ENCODE measurements around the gene ATP13A1. TPM values are rescaled to one million over a fixed set of nuclear protein-coding genes. Genes with fewer than 3 reads are reported as not detected.
"Not testable (repeated sequence)": the region's sequence is repeated elsewhere in the genome, so short reads cannot be mapped to it uniquely, and the experiment has no call there.

ATP13A1 gene
- total RNA-seq, 5 donors from 2014 or later (not counting 1 experiment from before 2014, with no cell fraction given), result 80.4 to 170 (median 156) TPM

GRCh38 chr19:19600793-19601330, 62.6 kb downstream of the ATP13A1 start:
- DNase-seq (peak in 1 of 35 experiments; percentile 52), ATAC-seq (replicated peaks in 1 of 4) (no peak)
- no peaks in the 10 kb centered on the region for H3K36me3 ChIP-seq (ENCODE audit: control insufficient read depth in 2 of 2, extremely low read depth in 1 of 2, insufficient read depth in 1 of 2, low read length in 1 of 2)
- no peaks in the 10 kb centered on the region for H3K9me3 ChIP-seq
- ChIA-PET CTCF (interaction anchor here (0.7 to 1.0 kb wide), 2 partner anchors 13 to 14 kb away, joined by 3 to 8 read pairs; no protein-coding TSS in a partner anchor), POLR2A (interaction anchor here (0.6 to 0.7 kb wide), 2 partner anchors 9 to 211 kb away, joined by 4 to 5 read pairs; no protein-coding TSS in a partner anchor)
- peaks cover 49 to 82% of the 10 kb centered on the region in 2 experiments for H3K4me1 ChIP-seq (ENCODE audit: control insufficient read depth in 1 of 2, extremely low read depth in 1 of 2, insufficient read depth in 2 of 2, low read length in 2 of 2)
- H3K27ac ChIP-seq (ENCODE audit: low read length), result peak overlapping the region; percentile 69
- no peaks in the 10 kb centered on the region for H3K27me3 ChIP-seq (replicated peaks in 1 of 2; ENCODE audit: control insufficient read depth in 2 of 2, extremely low read depth in 1 of 2, insufficient read depth in 2 of 2, low read length in 1 of 2)
- peak overlapping the region in 1 of 3 donors; percentile 71 for H3K4me3 Mint-ChIP-seq
- H3K4me3 ChIP-seq (ENCODE audit: control insufficient read depth in 1 of 2, extremely low read depth in 1 of 2, low read length in 1 of 2), result no peak overlapping the region
- H3K4me1 Mint-ChIP-seq, result peaks cover 65 to 75% (median 66%) of the 10 kb centered on the region in 3 donors
- peaks cover 0 to 4% (median 0%) of the 10 kb centered on the region in 3 donors for H3K9me3 Mint-ChIP-seq
- no CpG with 5 or more reads among the region's 1 CpG for WGBS (ENCODE audit: insufficient coverage)
- H3K36me3 Mint-ChIP-seq, result peaks cover 13% of the 10 kb centered on the region
- H3K27ac Mint-ChIP-seq, result peak overlapping the region; percentile 93
- H3K27me3 Mint-ChIP-seq, result no peaks in the 10 kb centered on the region

- CTCF ChIA-PET, result interaction anchor here in 1 of 2 donors (0.6 kb wide), 2 partner anchors 45 to 132 kb away, joined by 3 to 4 read pairs; no protein-coding TSS in a partner anchor
- Mint-ChIP-seq H3K4me1 (peaks cover 71 to 80% (median 73%) of the 10 kb centered on the region in 3 donors), H3K27ac (peak overlapping the region; percentile 92 to 98), H3K36me3 (peaks cover 22% of the 10 kb centered on the region), H3K4me3 (peak overlapping the region; percentile 65 to 71 (median 70))
- Histone ChIP-seq H3K27ac (ENCODE audit: low read length) (peak overlapping the region; percentile 99), H3K4me1 (ENCODE audit: control insufficient read depth in 1 of 2, extremely low read depth in 1 of 2, insufficient read depth in 2 of 2, low read length in 2 of 2) (peaks cover 45 to 91% of the 10 kb centered on the region in 2 experiments), H3K4me3 (ENCODE audit: control insufficient read depth in 1 of 2, extremely low read depth in 1 of 2, low read length in 1 of 2) (peak overlapping the region in 1 of 2 donors; percentile 21)
- WGBS (ENCODE audit: insufficient coverage), result 20% methylated on average over 4 of the region's 20 CpGs
- H3K27me3 ChIP-seq (replicated peaks in 1 of 2; ENCODE audit: control insufficient read depth in 2 of 2, extremely low read depth in 1 of 2, insufficient read depth in 2 of 2, low read length in 1 of 2); H3K36me3 ChIP-seq (ENCODE audit: control insufficient read depth in 2 of 2, extremely low read depth in 1 of 2, insufficient read depth in 1 of 2, low read length in 1 of 2); H3K9me3 ChIP-seq; H3K27me3 Mint-ChIP-seq; H3K9me3 Mint-ChIP-seq: not testable (repeated sequence)
- peak; percentile 38 to 88 (median 70) for DNase-seq
- peak; percentile 68 to 79 (median 76) for ATAC-seq (replicated peaks in 1 of 4)
- POLR2A ChIA-PET, result interaction anchor here (0.6 to 1.0 kb wide), 6 partner anchors 9 to 1544 kb away, joined by 3 to 10 read pairs (median 4); no protein-coding TSS in a partner anchor
Observed at GRCh38 chr19:19598728-19599451, 64.6 kb downstream of the ATP13A1 start.

GRCh38 chr19:19597809-19598306, 65.6 kb downstream of the ATP13A1 start:
- H3K36me3 Mint-ChIP-seq, result peaks cover 29% of the 10 kb centered on the region
- peaks cover 0 to 4% (median 0%) of the 10 kb centered on the region in 3 donors for H3K9me3 Mint-ChIP-seq
- no peaks in the 10 kb centered on the region for H3K27me3 ChIP-seq (replicated peaks in 1 of 2; ENCODE audit: control insufficient read depth in 2 of 2, extremely low read depth in 1 of 2, insufficient read depth in 2 of 2, low read length in 1 of 2)
- H3K4me1 ChIP-seq (ENCODE audit: control insufficient read depth in 1 of 2, extremely low read depth in 1 of 2, insufficient read depth in 2 of 2, low read length in 2 of 2), result peaks cover 38 to 89% of the 10 kb centered on the region in 2 experiments
- no peaks in the 10 kb centered on the region for H3K9me3 ChIP-seq
- 0% methylated on average over 3 of the region's 8 CpGs for WGBS (ENCODE audit: insufficient coverage)
- no peaks in the 10 kb centered on the region for H3K27me3 Mint-ChIP-seq
- ChIA-PET CTCF (interaction anchor here in 1 of 2 donors (1.0 kb wide), 1 partner anchor 65 kb away, joined by 4 read pairs; no protein-coding TSS in a partner anchor), POLR2A (interaction anchor here in 1 of 2 donors (1.0 kb wide), 1 partner anchor 10 kb away, joined by 4 read pairs; no protein-coding TSS in a partner anchor)
- H3K27ac ChIP-seq (ENCODE audit: low read length), result peak overlapping the region; percentile 99
- peaks cover 62 to 74% (median 64%) of the 10 kb centered on the region in 3 donors for H3K4me1 Mint-ChIP-seq
- H3K36me3 ChIP-seq (ENCODE audit: control insufficient read depth in 2 of 2, extremely low read depth in 1 of 2, insufficient read depth in 1 of 2, low read length in 1 of 2), result peaks cover under 1 to 3% of the 10 kb centered on the region in 2 donors
- H3K4me3 Mint-ChIP-seq, result peak overlapping the region; percentile 65 to 71 (median 70)
- H3K27ac Mint-ChIP-seq, result peak overlapping the region; percentile 92 to 98
- peak in 33 of 35 experiments; percentile 15 to 93 (median 55) for DNase-seq
- H3K4me3 ChIP-seq (ENCODE audit: control insufficient read depth in 1 of 2, extremely low read depth in 1 of 2, low read length in 1 of 2), result peak overlapping the region; percentile 21 to 47
- peak; percentile 58 to 83 (median 66) for ATAC-seq (replicated peaks in 1 of 4)

Other genes with a start within 250 kb of the ATP13A1 start
- gene TSSK6, start 148.1 kb downstream of the ATP13A1 start, total RNA-seq, result 10 to 100 TPM in 3 of 5 donors, 1 to 10 TPM in 2; 3.9 to 13.0 (median 11.0) TPM
- gene NDUFA13, start 147.5 kb downstream of the ATP13A1 start, total RNA-seq, result 100 to 1,000 TPM; 188 to 235 (median 233) TPM
- gene YJEFN3, start 134.8 kb downstream of the ATP13A1 start, total RNA-seq, result 10 to 100 TPM in 3 of 5 donors, 1 to 10 TPM in 2; 5.4 to 14.2 (median 12.5) TPM
- gene CILP2, start 125.4 kb downstream of the ATP13A1 start, total RNA-seq, result 1 to 10 TPM in 1 of 5 donors, under 1 TPM in 4; 0.23 to 1.3 (median 0.41) TPM
- 10 to 100 TPM; 40.9 to 48.3 (median 42.7) TPM for gene PBX4, start 45.0 kb downstream of the ATP13A1 start, total RNA-seq
- gene LPAR2, start 35.5 kb downstream of the ATP13A1 start, total RNA-seq, result 100 to 1,000 TPM in 1 of 5 donors, 10 to 100 TPM in 4; 78.3 to 106 (median 82.4) TPM
- 100 to 1,000 TPM in 4 of 5 donors, 10 to 100 TPM in 1; 99.5 to 148 (median 133) TPM for gene GMIP, start 20.0 kb downstream of the ATP13A1 start, total RNA-seq
- 100 to 1,000 TPM in 3 of 5 donors, 10 to 100 TPM in 2; 66.2 to 180 (median 164) TPM for gene ZNF101, start 5.2 kb upstream of the ATP13A1 start, total RNA-seq
- gene ZNF14, start 69.4 kb upstream of the ATP13A1 start, total RNA-seq, result 10 to 100 TPM; 19.4 to 27.7 (median 21.7) TPM
- 10 to 100 TPM; 35.3 to 65.6 (median 58.1) TPM for gene ZNF506, start 158.1 kb upstream of the ATP13A1 start, total RNA-seq
- gene ZNF253, start 202.2 kb upstream of the ATP13A1 start, total RNA-seq, result 10 to 100 TPM in 4 of 5 donors, 1 to 10 TPM in 1; 8.4 to 27.9 (median 21.8) TPM
- gene ZNF93, start 237.3 kb upstream of the ATP13A1 start, total RNA-seq, result 1 to 10 TPM; 4.5 to 8.1 (median 6.7) TPM

All from T-cell (primary cell).